Neural progenitor cell (in vitro differentiated cells): Measurements from ENCODE around the gene MASP2. TPM values are rescaled to one million over a fixed set of nuclear protein-coding genes. Genes with fewer than 3 reads are reported as not detected.

Experiments
- DNase-seq: peaks from one replicate; pipeline ENCODE4 v3.0.0-alpha.2; 2016; ENCODE audit warnings: low spot score
- H2AFZ ChIP-seq: fragments of 200-600 bp; sonication (generic); replicated peaks from 2 replicates; pipeline ENCODE4 v1.6.1; 2016; ENCODE audit warnings: antibody characterized with exemption
- H3F3A ChIP-seq: fragments of 200-600 bp; sonication (generic); 2 replicates; pipeline ENCODE4 v1.6.1; 2016; ENCODE audit warnings: antibody characterized with exemption, low read depth
- H3K27ac ChIP-seq: fragments of 200-600 bp; sonication (generic); 2 replicates; pipeline ENCODE4 v1.5.1; 2016; ENCODE audit warnings: mild to moderate bottlenecking
- H3K27me3 ChIP-seq: fragments of 200-600 bp; sonication (generic); 2 replicates; pipeline ENCODE4 v1.6.1; 2016; ENCODE audit warnings: mild to moderate bottlenecking, moderate library complexity
- H3K36me3 ChIP-seq: fragments of 200-600 bp; sonication (generic); 2 replicates; pipeline ENCODE4 v1.5.1; 2016
- H3K4me1 ChIP-seq: fragments of 200-600 bp; sonication (generic); 2 replicates; pipeline ENCODE4 v1.6.1; 2016; ENCODE audit warnings: mixed run types
- H3K4me2 ChIP-seq: fragments of 200-600 bp; sonication (generic); 2 replicates; pipeline ENCODE4 v1.6.1; 2016
- H3K4me3 ChIP-seq: fragments of 200-600 bp; sonication (generic); 2 replicates; pipeline ENCODE4 v1.5.1; 2016
- H3K79me2 ChIP-seq: fragments of 200-600 bp; sonication (generic); 2 replicates; pipeline ENCODE4 v1.6.1; 2016; ENCODE audit warnings: low read depth
- H3K9ac ChIP-seq: fragments of 200-600 bp; sonication (generic); 2 replicates; pipeline ENCODE4 v1.6.1; 2016
- H3K9me3 ChIP-seq: fragments of 200-600 bp; sonication (generic); 2 replicates; pipeline ENCODE4 v1.5.1; 2016; ENCODE audit warnings: low read depth
- H4K20me1 ChIP-seq: fragments of 200-600 bp; sonication (generic); 2 replicates; pipeline ENCODE4 v1.6.1; 2016; ENCODE audit warnings: low read depth
- H3K27ac Mint-ChIP-seq: 3 replicates; pipeline ENCODE4 v1.8.0; 2021; ENCODE audit warnings: mixed read lengths
- H3K27me3 Mint-ChIP-seq: 2 replicates; pipeline ENCODE4 v1.8.0; 2022; ENCODE audit warnings: low read depth, mild to moderate bottlenecking, inconsistent platforms, moderate library complexity, mixed read lengths; ENCODE audit not compliant: insufficient read depth
- H3K36me3 Mint-ChIP-seq: 3 replicates; pipeline ENCODE4 v1.8.0; 2021; ENCODE audit warnings: mixed read lengths
- H3K4me1 Mint-ChIP-seq: 3 replicates; pipeline ENCODE4 v1.8.0; 2021; ENCODE audit warnings: mixed read lengths
- H3K4me3 Mint-ChIP-seq: 3 replicates; pipeline ENCODE4 v1.8.0; 2021; ENCODE audit warnings: mild to moderate bottlenecking, moderate library complexity, mixed read lengths
- H3K9me3 Mint-ChIP-seq: 3 replicates; pipeline ENCODE4 v1.8.0; 2020; ENCODE audit warnings: mixed read lengths
- EZH2 ChIP-seq: fragments of 200-600 bp; sonication (generic); IDR thresholded peaks from 2 replicates; pipeline ENCODE4 v1.6.1; 2017; ENCODE audit warnings: antibody characterized with exemption, mild to moderate bottlenecking, moderate library complexity
- EZH2phosphoT487 ChIP-seq: fragments of 200-600 bp; sonication (generic); IDR thresholded peaks from 2 replicates; pipeline ENCODE4 v1.6.1; 2017; ENCODE audit warnings: antibody characterized with exemption
- total RNA-seq: library from RNA; depleted of rRNA; stranded (reverse); fragments of >200 nt; gene quantifications from 2 replicates; pipeline ENCODE4 v1.2.3, GENCODE V29; 2015; ENCODE audit warnings: low replicate concordance
- TF ChIP-seq, protein P1 (sequence below): fragments of 200-600 bp; sonication (generic); IDR thresholded peaks from 2 replicates; pipeline ENCODE4 v1.5.1; 2017; ENCODE audit warnings: antibody characterized with exemption, mild to moderate bottlenecking

MASP2 gene
- total RNA-seq, 1 donor from 2014 or later = not detected

DNA sequence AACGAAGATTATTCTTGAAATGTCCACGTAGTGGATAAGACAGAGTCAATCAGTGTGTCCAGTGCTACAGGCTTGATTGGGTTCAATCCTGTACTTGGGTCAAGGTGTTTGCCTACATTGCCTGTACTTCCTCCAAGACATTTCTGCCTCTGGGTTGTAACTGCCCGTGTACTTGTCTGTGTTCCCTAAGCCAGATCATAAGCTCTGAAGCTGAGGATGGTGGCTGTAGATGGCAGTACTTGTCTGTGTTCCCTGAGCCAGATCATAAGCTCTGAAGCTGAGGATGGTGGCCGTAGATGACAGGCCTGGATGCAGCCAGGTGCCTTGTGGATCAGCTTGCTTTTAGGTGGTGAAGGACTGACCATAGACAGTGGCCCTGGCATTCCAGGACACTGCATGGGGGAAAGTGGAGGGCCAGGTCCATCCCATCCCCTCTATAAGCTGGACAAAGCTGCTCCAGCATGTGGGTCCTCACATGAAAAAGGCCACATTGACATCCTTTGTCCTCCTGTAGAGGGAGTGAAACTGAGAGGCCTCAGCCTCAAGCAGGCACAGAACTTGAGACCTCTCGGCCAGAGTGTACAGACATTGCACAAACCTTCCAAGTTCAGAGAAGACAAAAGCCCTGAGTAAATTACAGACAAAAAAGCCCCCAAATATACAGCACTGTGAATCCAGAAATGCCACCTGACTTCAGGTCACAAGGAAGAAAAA lies 14.8 kb upstream of the MASP2 start:
- peaks cover 36% of the 10 kb centered on the region for H3F3A ChIP-seq
- H3K9me3 ChIP-seq = no peaks in the 10 kb centered on the region
- no peak overlapping the region for H3K4me3 ChIP-seq
- Mint-ChIP-seq H3K27me3 (peaks cover 3% of the 10 kb centered on the region), H3K36me3 (peaks cover 21% of the 10 kb centered on the region), H3K4me1 (peaks cover 22% of the 10 kb centered on the region), H3K9me3 (no peaks in the 10 kb centered on the region), H3K27ac (no peak overlapping the region), H3K4me3 (peak overlapping the region; percentile 96)
- peaks cover 18% of the 10 kb centered on the region for H4K20me1 ChIP-seq
- H3K4me1 ChIP-seq = peaks cover 14% of the 10 kb centered on the region
- no peak overlapping the region for H2AFZ ChIP-seq
- TF ChIP-seq, protein P1, sequence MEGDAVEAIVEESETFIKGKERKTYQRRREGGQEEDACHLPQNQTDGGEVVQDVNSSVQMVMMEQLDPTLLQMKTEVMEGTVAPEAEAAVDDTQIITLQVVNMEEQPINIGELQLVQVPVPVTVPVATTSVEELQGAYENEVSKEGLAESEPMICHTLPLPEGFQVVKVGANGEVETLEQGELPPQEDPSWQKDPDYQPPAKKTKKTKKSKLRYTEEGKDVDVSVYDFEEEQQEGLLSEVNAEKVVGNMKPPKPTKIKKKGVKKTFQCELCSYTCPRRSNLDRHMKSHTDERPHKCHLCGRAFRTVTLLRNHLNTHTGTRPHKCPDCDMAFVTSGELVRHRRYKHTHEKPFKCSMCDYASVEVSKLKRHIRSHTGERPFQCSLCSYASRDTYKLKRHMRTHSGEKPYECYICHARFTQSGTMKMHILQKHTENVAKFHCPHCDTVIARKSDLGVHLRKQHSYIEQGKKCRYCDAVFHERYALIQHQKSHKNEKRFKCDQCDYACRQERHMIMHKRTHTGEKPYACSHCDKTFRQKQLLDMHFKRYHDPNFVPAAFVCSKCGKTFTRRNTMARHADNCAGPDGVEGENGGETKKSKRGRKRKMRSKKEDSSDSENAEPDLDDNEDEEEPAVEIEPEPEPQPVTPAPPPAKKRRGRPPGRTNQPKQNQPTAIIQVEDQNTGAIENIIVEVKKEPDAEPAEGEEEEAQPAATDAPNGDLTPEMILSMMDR = no peak
- TF ChIP-seq EZH2phosphoT487 = no peak
- TF ChIP-seq EZH2 = no peak
- H3K36me3 ChIP-seq = peaks cover 9% of the 10 kb centered on the region
- peaks cover 37% of the 10 kb centered on the region for H3K79me2 ChIP-seq
- H3K4me2 ChIP-seq = no peak overlapping the region
- DNase-seq = no peak
- H3K27me3 ChIP-seq = no peaks in the 10 kb centered on the region
- H3K27ac ChIP-seq = no peak overlapping the region
- no peak overlapping the region for H3K9ac ChIP-seq

DNA sequence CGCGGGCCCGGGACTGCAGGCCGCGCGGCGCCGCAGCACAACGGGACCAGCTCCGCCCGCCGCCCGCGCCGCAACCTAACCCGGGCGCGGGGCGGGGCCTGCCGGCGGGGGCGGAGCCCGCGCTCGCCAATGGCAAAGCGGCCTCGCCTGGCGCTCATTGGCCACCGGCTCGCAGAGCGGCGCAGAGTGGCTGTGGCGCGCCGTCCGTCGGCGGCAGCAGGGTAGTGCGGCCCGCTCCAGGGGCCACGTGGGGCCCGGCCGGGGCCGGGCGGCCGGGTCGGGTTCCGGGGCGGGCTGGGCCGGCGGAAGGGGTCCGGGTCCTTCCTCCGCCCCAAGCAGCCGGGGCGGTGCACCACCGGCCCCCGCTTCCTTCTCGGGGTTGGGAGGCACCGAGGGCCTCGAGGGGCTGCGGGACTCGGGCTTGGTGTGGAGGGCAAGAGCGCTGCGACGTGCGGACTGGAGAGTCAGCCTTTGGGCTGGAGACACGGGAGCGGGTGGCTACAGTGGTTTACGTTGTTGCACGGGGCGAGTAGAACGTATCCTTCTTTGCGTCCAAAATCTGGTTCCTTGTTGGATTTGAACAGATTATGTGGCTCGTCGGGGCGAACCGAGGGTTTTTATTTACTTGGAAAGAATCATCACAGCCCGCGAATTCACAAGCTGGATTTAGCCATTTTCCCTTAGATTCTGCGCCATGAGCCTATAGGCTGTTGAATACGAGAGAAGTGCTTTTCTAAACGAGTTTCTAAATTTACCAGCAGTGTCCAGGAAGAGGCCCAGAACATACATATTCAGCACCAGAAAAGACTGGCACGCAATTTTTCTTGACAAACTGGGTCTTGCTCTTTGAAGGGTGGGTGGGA lies 13.2 kb upstream of the MASP2 start, which contains the start of gene SRM:
SRM (minus strand) TSS at position 51 of the 863 bp plus-strand sequence. CDS start 75 bp downstream, outside the sequence.
- peak within 1 kb of the TSS; percentile 99 for H3K4me2 ChIP-seq
- H3K27me3 Mint-ChIP-seq = peaks cover 3% of the 10 kb centered on the region
- H3K4me3 Mint-ChIP-seq = peak within 1 kb of the TSS; percentile 96
- TF ChIP-seq EZH2 = no peak
- no peak for TF ChIP-seq EZH2phosphoT487
- TF ChIP-seq, protein P1 = peak; percentile 36
- H3K4me1 Mint-ChIP-seq = peaks cover 22% of the 10 kb centered on the region
- H3K27ac ChIP-seq = no peak within 1 kb of the TSS
- H3K79me2 ChIP-seq = peaks cover 37% of the 10 kb centered on the region
- H3K4me3 ChIP-seq = peak within 1 kb of the TSS; percentile 99
- peaks cover 32% of the 10 kb centered on the region for H3F3A ChIP-seq
- H2AFZ ChIP-seq = peak within 1 kb of the TSS; percentile 97
- H3K27ac Mint-ChIP-seq = no peak within 1 kb of the TSS
- H3K4me1 ChIP-seq = peaks cover 14% of the 10 kb centered on the region
- no peaks in the 10 kb centered on the region for H3K9me3 ChIP-seq
- peaks cover 8% of the 10 kb centered on the region for H3K36me3 Mint-ChIP-seq
- peak within 1 kb of the TSS; percentile 81 for H3K9ac ChIP-seq
- H3K9me3 Mint-ChIP-seq = no peaks in the 10 kb centered on the region
- H4K20me1 ChIP-seq = peaks cover 18% of the 10 kb centered on the region
- DNase-seq = peak; percentile 98
- H3K27me3 ChIP-seq = no peaks in the 10 kb centered on the region
- peaks cover 2% of the 10 kb centered on the region for H3K36me3 ChIP-seq

DNA sequence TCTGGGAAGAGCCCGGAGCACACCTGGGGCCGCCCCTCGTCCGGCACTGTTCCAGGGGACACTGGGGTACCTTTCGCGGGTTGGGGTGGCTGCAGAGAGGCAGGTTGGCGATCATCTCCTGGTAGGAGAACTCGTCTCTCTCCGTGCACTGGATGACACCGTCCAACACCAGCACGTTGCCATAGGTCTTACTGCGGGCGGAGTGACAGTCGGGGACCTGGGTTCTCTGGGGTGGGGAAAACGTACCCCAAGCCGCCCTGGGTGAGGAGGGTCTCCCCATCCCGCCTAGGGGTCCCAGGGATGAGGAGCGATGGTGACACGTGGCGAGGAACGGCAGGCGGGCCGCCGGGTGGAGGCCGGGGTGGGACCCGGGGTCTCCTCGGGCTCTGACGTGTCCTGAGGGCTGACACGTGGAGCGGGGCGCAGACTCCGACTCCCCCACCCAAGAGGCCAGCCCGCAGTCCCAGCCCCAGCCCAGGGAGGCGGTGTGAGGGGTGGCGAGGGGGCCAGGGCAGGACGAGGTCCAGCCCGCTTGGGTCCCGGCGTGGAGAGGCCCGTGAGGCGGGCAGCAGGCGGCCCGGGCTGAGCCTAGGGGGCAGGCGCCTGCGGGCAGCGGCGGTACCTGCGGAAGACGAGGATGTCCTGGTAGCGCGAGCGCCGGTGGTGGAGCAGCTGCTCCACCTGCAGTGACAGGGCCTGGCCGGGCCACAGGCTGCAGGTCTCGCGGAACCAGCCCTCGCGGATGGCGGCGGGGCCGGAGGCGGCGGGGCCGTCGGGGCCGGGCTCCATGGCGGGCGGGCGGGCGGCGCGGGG lies 12.3 kb upstream of the MASP2 start:
- DNase-seq = no peak
- Histone ChIP-seq H3F3A (peaks cover 29% of the 10 kb centered on the region), H3K4me3 (peak overlapping the region; percentile 99), H3K27ac (no peak overlapping the region), H3K9ac (peak overlapping the region; percentile 81), H3K27me3 (no peaks in the 10 kb centered on the region), H3K79me2 (peaks cover 37% of the 10 kb centered on the region), H3K36me3 (no peaks in the 10 kb centered on the region), H2AFZ (peak overlapping the region; percentile 97), H3K9me3 (no peaks in the 10 kb centered on the region), H4K20me1 (peaks cover 22% of the 10 kb centered on the region), H3K4me2 (peak overlapping the region; percentile 99), H3K4me1 (peaks cover 14% of the 10 kb centered on the region)
- no peak overlapping the region for H3K27ac Mint-ChIP-seq
- H3K4me1 Mint-ChIP-seq = peaks cover 22% of the 10 kb centered on the region
- H3K27me3 Mint-ChIP-seq = peaks cover 3% of the 10 kb centered on the region
- no peaks in the 10 kb centered on the region for H3K9me3 Mint-ChIP-seq
- peaks cover 6% of the 10 kb centered on the region for H3K36me3 Mint-ChIP-seq
- no peak for TF ChIP-seq EZH2
- TF ChIP-seq, protein P1 = peak; percentile 12
- peak overlapping the region; percentile 96 for H3K4me3 Mint-ChIP-seq
